IMR-90 (cell line): ENCODE measurements around the gene CELSR1. TPM values are rescaled to one million over a fixed set of nuclear protein-coding genes. Genes with fewer than 3 reads are reported as not detected.

Source experiments
- ATAC-seq: fragments of 200-7000 bp; cut with Tn5 transposase; 2 replicates; pipeline ENCODE4 v1.9.1; 2020; ENCODE audit warnings: low read depth, mild to moderate bottlenecking, moderate library complexity
- BruUV-seq: library from RNA; stranded (reverse); fragments of 400-500 nt; replicated peaks from 2 replicates; lab custom pipeline; 2021; lab: Mats Ljungman, UMichigan
- CTCF ChIA-PET: fragments of 300-600 bp; formaldehyde crosslinking; extraction: SDS; loops from one replicate; lab custom pipeline; 2021; ENCODE audit warnings: antibody characterized with exemption; lab: Yijun Ruan, JAX
- POLR2A ChIA-PET: fragments of 300-600 bp; sonication (Branson Sonifier 250); formaldehyde crosslinking; loops from one replicate; lab custom pipeline; 2022; ENCODE audit warnings: antibody characterized with exemption; ENCODE audit not compliant: unreplicated experiment; lab: Charles Lee
- DNase-seq: peaks from one replicate; pipeline ENCODE4 v3.0.0; 2013
- H2AFZ ChIP-seq: replicated peaks from 2 replicates; pipeline ENCODE3; 2013; ENCODE audit warnings: low read length, mild to moderate bottlenecking; ENCODE audit not compliant: poor library complexity
- H2AK5ac ChIP-seq: 2 replicates; pipeline ENCODE4 v1.6.1; 2013; ENCODE audit warnings: low read depth, low read length, inconsistent platforms
- H2AK9ac ChIP-seq: replicated peaks from 2 replicates; pipeline ENCODE3; 2013; ENCODE audit warnings: mild to moderate bottlenecking, low read depth, low read length, moderate library complexity; ENCODE audit not compliant: poor library complexity
- H2BK120ac ChIP-seq: 2 replicates; pipeline ENCODE4 v1.6.1; 2013; ENCODE audit warnings: low read depth, low read length, inconsistent platforms
- H2BK15ac ChIP-seq: 3 replicates; pipeline ENCODE4 v1.6.1; 2013; ENCODE audit warnings: low read depth, low read length, inconsistent platforms
- H2BK20ac ChIP-seq: 2 replicates; pipeline ENCODE4 v1.6.1; 2013; ENCODE audit warnings: low read depth, mild to moderate bottlenecking, inconsistent platforms, low read length, moderate library complexity
- H2BK5ac ChIP-seq: 2 replicates; pipeline ENCODE4 v1.6.1; 2013; ENCODE audit warnings: mild to moderate bottlenecking, low read depth, low read length, inconsistent platforms; ENCODE audit not compliant: poor library complexity, severe bottlenecking
- H3K14ac ChIP-seq: replicated peaks from 2 replicates; pipeline ENCODE4 v1.6.1; 2013; ENCODE audit warnings: low read depth, low read length, inconsistent platforms
- H3K18ac ChIP-seq: 2 replicates; pipeline ENCODE4 v1.6.1; 2013; ENCODE audit warnings: low read depth, low read length, control low read depth
- H3K23ac ChIP-seq: 2 replicates; pipeline ENCODE4 v1.6.1; 2013; ENCODE audit warnings: low read depth, low read length, inconsistent platforms
- H3K27ac ChIP-seq: 2 replicates; pipeline ENCODE4 v1.5.1; 2013; ENCODE audit warnings: mild to moderate bottlenecking, control low read depth, low read length; ENCODE audit not compliant: insufficient read depth
- H3K27me3 ChIP-seq: 2 replicates; pipeline ENCODE4 v1.6.1; 2013; ENCODE audit warnings: low read length; ENCODE audit not compliant: control insufficient read depth, insufficient read depth
- H3K36me3 ChIP-seq: 2 replicates; pipeline ENCODE4 v1.6.1; 2013; ENCODE audit warnings: low read length, mixed read lengths; ENCODE audit not compliant: control insufficient read depth, insufficient read depth
- H3K4ac ChIP-seq: 2 replicates; pipeline ENCODE4 v1.6.1; 2013; ENCODE audit warnings: low read depth, low read length, inconsistent platforms
- H3K4me1 ChIP-seq: 2 replicates; pipeline ENCODE4 v1.6.1; 2013; ENCODE audit warnings: low read length, mixed read lengths; ENCODE audit not compliant: control insufficient read depth, insufficient read depth
- H3K4me2 ChIP-seq: 2 replicates; pipeline ENCODE4 v1.6.1; 2013; ENCODE audit warnings: low read depth, mild to moderate bottlenecking, control low read depth, low read length, moderate library complexity
- H3K4me3 ChIP-seq: 2 replicates; pipeline ENCODE4 v1.5.1; 2013; ENCODE audit warnings: low read depth, mild to moderate bottlenecking, control low read depth, low read length, moderate library complexity; ENCODE audit not compliant: insufficient read depth
- H3K56ac ChIP-seq: 2 replicates; pipeline ENCODE4 v1.6.1; 2013; ENCODE audit warnings: low read length, inconsistent platforms; ENCODE audit not compliant: insufficient read depth; ENCODE audit errors: extremely low read depth
- H3K79me1 ChIP-seq, 2 experiments: 2 replicates each; pipeline ENCODE4 v1.6.1; 2013; ENCODE audit warnings: low read length in 2 of 2, inconsistent platforms in 1 of 2, low read depth in 1 of 2
- H3K9ac ChIP-seq: 2 replicates; pipeline ENCODE4 v1.6.1; 2013; ENCODE audit warnings: low read depth, low read length, control low read depth
- H3K9me1 ChIP-seq: 2 replicates; pipeline ENCODE4 v1.6.1; 2013; ENCODE audit warnings: low read length, inconsistent platforms; ENCODE audit not compliant: insufficient read depth
- H3K9me3 ChIP-seq: 2 replicates; pipeline ENCODE4 v1.6.1; 2013; ENCODE audit warnings: low read length; ENCODE audit not compliant: control insufficient read depth, insufficient read depth
- H4K20me1 ChIP-seq: 2 replicates; pipeline ENCODE4 v1.6.1; 2013; ENCODE audit warnings: low read length, inconsistent platforms; ENCODE audit not compliant: insufficient read depth
- H4K5ac ChIP-seq: 2 replicates; pipeline ENCODE4 v1.6.1; 2013; ENCODE audit warnings: mild to moderate bottlenecking, low read depth, low read length, control low read depth
- H4K8ac ChIP-seq, 2 experiments: 2 replicates each; pipeline ENCODE4 v1.6.1; 2013; ENCODE audit warnings: low read depth in 2 of 2, low read length in 2 of 2, control low read depth in 1 of 2, inconsistent platforms in 1 of 2
- H4K91ac ChIP-seq: 2 replicates; pipeline ENCODE4 v1.6.1; 2013; ENCODE audit warnings: low read depth, low read length, inconsistent platforms; ENCODE audit not compliant: insufficient read depth
- BHLHE40 ChIP-seq: fragments of 150-350 bp; IDR thresholded peaks from 2 replicates; pipeline ENCODE4 v1.6.1; 2016; ENCODE audit warnings: mild to moderate bottlenecking, low read depth, low read length
- CEBPB ChIP-seq: IDR thresholded peaks from 2 replicates; pipeline ENCODE4 v1.6.1; 2012; ENCODE audit warnings: low read depth, low read length, improper control_type of control experiment
- CHD1 ChIP-seq: IDR thresholded peaks from 2 replicates; pipeline ENCODE4 v1.6.1; 2012; ENCODE audit warnings: low read depth, low read length, improper control_type of control experiment
- CTCF ChIP-seq: conservative IDR thresholded peaks from 2 replicates; pipeline ENCODE4 v1.5.1; 2012; ENCODE audit warnings: mild to moderate bottlenecking, low read depth, low read length, improper control_type of control experiment
- FOS ChIP-seq: fragments of 150-350 bp; IDR thresholded peaks from 2 replicates; pipeline ENCODE4 v1.6.1; 2016; ENCODE audit warnings: low read depth, low read length
- MAFK ChIP-seq: IDR thresholded peaks from 2 replicates; pipeline ENCODE4 v1.6.1; 2012; ENCODE audit warnings: low read depth, low read length, improper control_type of control experiment
- MXI1 ChIP-seq: IDR thresholded peaks from 2 replicates; pipeline ENCODE4 v1.6.1; 2012; ENCODE audit warnings: low read depth, mild to moderate bottlenecking, low read length, moderate library complexity, borderline replicate concordance
- NFE2L2 ChIP-seq: fragments of 150-350 bp; IDR thresholded peaks from 2 replicates; pipeline ENCODE4 v1.6.1; 2016; ENCODE audit warnings: low read depth, mild to moderate bottlenecking, low read length
- POLR2A ChIP-seq: IDR thresholded peaks from 2 replicates; pipeline ENCODE4 v1.6.1; 2012; ENCODE audit warnings: mild to moderate bottlenecking, low read depth, low read length
- RAD21 ChIP-seq: IDR thresholded peaks from 2 replicates; pipeline ENCODE4 v1.6.1; 2012; ENCODE audit warnings: low read length, improper control_type of control experiment
- RCOR1 ChIP-seq: IDR thresholded peaks from 2 replicates; pipeline ENCODE4 v1.6.1; 2012; ENCODE audit warnings: mild to moderate bottlenecking, low read length, improper control_type of control experiment; ENCODE audit not compliant: insufficient replicate concordance
- SMC3 ChIP-seq: fragments of 150-350 bp; IDR thresholded peaks from 2 replicates; pipeline ENCODE4 v1.6.1; 2016; ENCODE audit warnings: low read depth, mild to moderate bottlenecking, antibody characterized with exemption, low read length, moderate library complexity
- WGBS, 2 experiments: methylation state at CpG; one replicate each; pipeline versions ENCODE4 v1.1.5 to v1.1.7; 2013; ENCODE audit warnings: missing lambda C conversion rate in 2 of 2; ENCODE audit not compliant: insufficient read length in 1 of 2; ENCODE audit errors: extremely low coverage in 2 of 2; 5-methylcytosine and 5-hydroxymethylcytosine counted together
- dilution Hi-C: fragments of 300-500 bp; cut with HindIII; formaldehyde crosslinking; loops from one replicate; pipeline ENCODE4 v1.14.3; 2018; ENCODE audit warnings: low sequenced_read_pairs; ENCODE audit not compliant: unreplicated experiment
- in situ Hi-C: fragments of 300-500 bp; cut with MboI; formaldehyde crosslinking; loops from 3 replicates; pipeline ENCODE4 v1.14.3; 2019; ENCODE audit warnings: low sequenced_read_pairs, inconsistent platforms, mixed read lengths
- intact Hi-C: fragments of 100-400 bp; cut with micrococcal nuclease; formaldehyde crosslinking; loops from 2 replicates; pipeline ENCODE4 v1.10.0; 2022
- polyA plus RNA-seq, 3 experiments: library from polyadenylated mRNA; depleted of rRNA; stranded (reverse); fragments of >200 nt; gene quantifications; 2 replicates each; pipeline ENCODE4 v1.2.3, GENCODE V29; 2012; ENCODE audit warnings: low replicate concordance in 1 of 3
- total RNA-seq: library from RNA; depleted of rRNA; stranded (reverse); fragments of >200 nt; gene quantifications from 2 replicates; pipeline ENCODE4 v1.2.3, GENCODE V29; 2012
- TF ChIP-seq, protein P1 (sequence below): fragments of 150-350 bp; IDR thresholded peaks from 2 replicates; pipeline ENCODE4 v1.6.1; 2017; ENCODE audit warnings: mild to moderate bottlenecking, antibody characterized with exemption, low read length, low read depth

CELSR1 gene
- total and polyA plus RNA-seq, 2 of the 4 experiments (the other 2 are of a cell fraction), result 0.36 to 0.82 TPM

DNA sequence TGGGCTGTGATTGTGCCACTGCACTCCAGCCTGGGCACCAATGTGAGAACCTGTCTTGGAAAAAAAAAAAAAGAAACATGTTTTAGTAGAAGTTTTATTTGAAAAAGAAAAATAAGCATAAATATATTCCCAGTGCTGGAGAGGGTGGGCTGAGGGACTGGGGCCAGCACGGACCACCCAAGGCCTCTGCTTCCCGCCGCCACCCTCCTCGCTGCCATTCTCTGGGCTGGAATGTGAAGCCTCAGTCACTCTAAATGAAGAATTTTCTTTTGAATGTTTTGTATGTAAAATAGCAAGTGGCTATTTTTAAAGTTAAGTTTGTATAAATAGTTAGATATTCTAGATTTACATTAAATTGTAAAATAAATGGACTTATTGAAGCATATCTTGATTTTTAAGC, 207.0 kb downstream of the CELSR1 start:
- ATAC-seq, result no peak
- Histone ChIP-seq H3K14ac (no peak overlapping the region), H2BK15ac (no peak overlapping the region), H3K18ac (no peak overlapping the region), H2BK120ac (no peak overlapping the region), H3K4me2 (no peak overlapping the region), H3K9me3 (no peaks in the 10 kb centered on the region), H2BK5ac (no peak overlapping the region), H2AFZ (no peak overlapping the region), H4K20me1 (no peaks in the 10 kb centered on the region), H4K91ac (no peak overlapping the region), H3K4me3 (no peak overlapping the region), H3K23ac (no peak overlapping the region), H2BK20ac (no peak overlapping the region), H3K27me3 (no peaks in the 10 kb centered on the region), H2AK5ac (no peak overlapping the region), H3K4me1 (no peaks in the 10 kb centered on the region), H3K36me3 (peaks cover 23% of the 10 kb centered on the region), H2AK9ac (no peak overlapping the region), H3K9ac (no peak overlapping the region), H4K8ac (no peak overlapping the region), H3K79me1 (peaks cover 0 to 7% of the 10 kb centered on the region in 2 experiments; a peak in 2 of 4 replicates), H3K4ac (no peak overlapping the region), H3K27ac (no peak overlapping the region), H3K9me1 (no peaks in the 10 kb centered on the region), H4K5ac (no peak overlapping the region), H3K56ac (no peak overlapping the region)
- in situ Hi-C loops (no loop called here), intact Hi-C loops (no loop called here), dilution Hi-C loops (no loop called here)
- no TSS peak for BruUV-seq
- ChIA-PET CTCF (no interaction called here), POLR2A (no interaction called here)
- WGBS, 2 experiments, result 93% methylated on average over 3 of the region's 4 CpGs; no CpG with 5 or more reads in 1 of the 2 experiments
- no peak for DNase-seq
- no peak for TF ChIP-seq CHD1
- no peak for TF ChIP-seq RAD21
- no peak for TF ChIP-seq MXI1
- no peak for TF ChIP-seq FOS
- TF ChIP-seq CEBPB, result no peak
- no peak for TF ChIP-seq MAFK
- no peak for TF ChIP-seq POLR2A
- no peak for TF ChIP-seq RCOR1
- TF ChIP-seq CTCF, result no peak
- no peak for TF ChIP-seq NFE2L2
- TF ChIP-seq, protein P1, sequence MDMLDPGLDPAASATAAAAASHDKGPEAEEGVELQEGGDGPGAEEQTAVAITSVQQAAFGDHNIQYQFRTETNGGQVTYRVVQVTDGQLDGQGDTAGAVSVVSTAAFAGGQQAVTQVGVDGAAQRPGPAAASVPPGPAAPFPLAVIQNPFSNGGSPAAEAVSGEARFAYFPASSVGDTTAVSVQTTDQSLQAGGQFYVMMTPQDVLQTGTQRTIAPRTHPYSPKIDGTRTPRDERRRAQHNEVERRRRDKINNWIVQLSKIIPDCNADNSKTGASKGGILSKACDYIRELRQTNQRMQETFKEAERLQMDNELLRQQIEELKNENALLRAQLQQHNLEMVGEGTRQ, result no peak
- TF ChIP-seq SMC3, result no peak
- TF ChIP-seq BHLHE40, result no peak
